CD14-positive monocyte (primary cell): ENCODE measurements around the gene SNX33. TPM values are rescaled to one million over a fixed set of nuclear protein-coding genes. Genes with fewer than 3 reads are reported as not detected.
"Not testable (repeated sequence)": the region's sequence is repeated elsewhere in the genome, so short reads cannot be mapped to it uniquely, and the experiment has no call there.

ENCODE experiments used
- DNase-seq, 3 donors: peaks; one replicate each; pipeline ENCODE4 v3.0.0-alpha.2; 2011 to 2022
- H2AFZ ChIP-seq: 2 replicates; pipeline ENCODE4 v1.6.0; 2012; ENCODE audit warnings: mild to moderate bottlenecking, low read depth, low read length, inconsistent platforms; ENCODE audit not compliant: insufficient read depth, poor library complexity, severe bottlenecking
- H3K27ac ChIP-seq, 2 donors: 1 replicate in 1 of 2; 2 replicates in 1 of 2; pipeline ENCODE4 v1.5.1; 2012 to 2013; ENCODE audit warnings: low read length in 2 of 2, control low read depth in 1 of 2, inconsistent platforms in 1 of 2, low read depth in 1 of 2, mild to moderate bottlenecking in 1 of 2
- H3K27me3 ChIP-seq, 2 donors: one replicate each; pipeline versions ENCODE4 v1.6.0 to v1.6.1; 2011 to 2013; ENCODE audit warnings: low read length in 2 of 2; ENCODE audit not compliant: control insufficient read depth in 2 of 2, insufficient read depth in 2 of 2
- H3K36me3 ChIP-seq, 2 donors: replicated peaks in 1 of 2; 1 replicate in 1 of 2; 2 replicates in 1 of 2; pipeline versions ENCODE4 v1.5.1 to v1.6.1; 2012 to 2013; ENCODE audit warnings: low read length in 2 of 2, control low read depth in 1 of 2, inconsistent platforms in 1 of 2, mild to moderate bottlenecking in 1 of 2; ENCODE audit not compliant: insufficient read depth in 2 of 2, control insufficient read depth in 1 of 2
- H3K4me1 ChIP-seq, 2 donors: 1 replicate in 1 of 2; 2 replicates in 1 of 2; pipeline versions ENCODE4 v1.5.1 to v1.6.1; 2012 to 2013; ENCODE audit warnings: low read length in 2 of 2, control low read depth in 1 of 2, inconsistent platforms in 1 of 2, mild to moderate bottlenecking in 1 of 2, moderate library complexity in 1 of 2; ENCODE audit not compliant: insufficient read depth in 2 of 2, control insufficient read depth in 1 of 2
- H3K4me2 ChIP-seq: replicated peaks from 2 replicates; pipeline ENCODE3; 2012; ENCODE audit warnings: low read length, moderate library complexity, mild to moderate bottlenecking; ENCODE audit not compliant: poor library complexity, severe bottlenecking; ENCODE audit errors: extremely low read depth
- H3K4me3 ChIP-seq, 3 experiments: fragments of 200-600 bp in 1 of 3; sonication (generic) in 1 of 3; replicated peaks in 1 of 3; 1 replicate in 2 of 3; 2 replicates in 1 of 3; pipeline ENCODE4 v1.5.1; 2011 to 2013; ENCODE audit warnings: low read length in 3 of 3, mild to moderate bottlenecking in 3 of 3, control low read depth in 2 of 3, low read depth in 2 of 3, inconsistent platforms in 1 of 3, moderate library complexity in 1 of 3
- H3K79me2 ChIP-seq: 2 replicates; pipeline ENCODE4 v1.6.0; 2012; ENCODE audit warnings: mild to moderate bottlenecking, control low read depth, inconsistent platforms, low read length, moderate library complexity; ENCODE audit not compliant: insufficient read depth
- H3K9ac ChIP-seq: 2 replicates; pipeline ENCODE4 v1.6.0; 2017; ENCODE audit warnings: low read length, mild to moderate bottlenecking; ENCODE audit not compliant: insufficient read depth, poor library complexity, severe bottlenecking
- H3K9me3 ChIP-seq, 2 donors: replicated peaks in 1 of 2; 1 replicate in 1 of 2; 2 replicates in 1 of 2; pipeline versions ENCODE4 v1.5.1 to v1.6.1; 2012 to 2013; ENCODE audit warnings: low read length in 2 of 2, control low read depth in 1 of 2; ENCODE audit not compliant: control insufficient read depth in 1 of 2, insufficient read depth in 1 of 2
- H4K20me1 ChIP-seq: 2 replicates; pipeline ENCODE4 v1.6.0; 2012; ENCODE audit warnings: mild to moderate bottlenecking, low read length, control low read depth, moderate library complexity; ENCODE audit not compliant: insufficient read depth
- H3K27ac Mint-ChIP-seq, 7 donors: one replicate each; pipeline ENCODE4 v1.8.0; 2020; ENCODE audit warnings: mild to moderate bottlenecking in 7 of 7, mixed read lengths in 7 of 7, moderate library complexity in 6 of 7, inconsistent platforms in 2 of 7
- H3K27me3 Mint-ChIP-seq, 3 donors: one replicate each; pipeline ENCODE4 v1.8.0; 2021 to 2022; ENCODE audit warnings: low read depth in 3 of 3, mild to moderate bottlenecking in 3 of 3, mixed read lengths in 3 of 3, moderate library complexity in 3 of 3, inconsistent platforms in 1 of 3
- H3K36me3 Mint-ChIP-seq, 2 donors: one replicate each; pipeline ENCODE4 v1.8.0; 2020; ENCODE audit warnings: mixed read lengths in 2 of 2, inconsistent platforms in 1 of 2, mild to moderate bottlenecking in 1 of 2
- H3K4me1 Mint-ChIP-seq: one replicate; pipeline ENCODE4 v1.8.0; 2020; ENCODE audit warnings: mild to moderate bottlenecking, mixed read lengths
- H3K4me3 Mint-ChIP-seq, 2 donors: one replicate each; pipeline ENCODE4 v1.8.0; 2020; ENCODE audit warnings: mild to moderate bottlenecking in 2 of 2, mixed read lengths in 2 of 2, moderate library complexity in 1 of 2
- H3K9me3 Mint-ChIP-seq, 7 donors: one replicate each; pipeline ENCODE4 v1.8.0; 2020 to 2022; ENCODE audit warnings: mixed read lengths in 7 of 7, mild to moderate bottlenecking in 6 of 7, moderate library complexity in 6 of 7, inconsistent platforms in 2 of 7
- WGBS: methylation state at CpG from one replicate; pipeline ENCODE4 v1.1.5; 2013; ENCODE audit warnings: missing lambda C conversion rate; ENCODE audit not compliant: insufficient coverage; 5-methylcytosine and 5-hydroxymethylcytosine counted together
- intact Hi-C, 2 donors: fragments of 100-400 bp; cut with micrococcal nuclease; formaldehyde crosslinking; loops; one replicate each; pipeline versions ENCODE4 v1.15.0 to v1.15.1; 2023
- polyA plus RNA-seq, 3 donors: library from polyadenylated mRNA; depleted of rRNA in 1 of 3; unstranded in 2 of 3; stranded (reverse) in 1 of 3; fragments of 300-500 nt in 2 of 3; fragments of >200 nt in 1 of 3; fragmentation: Illumina TruSeq in 2 of 3; gene quantifications; 1 replicate in 2 of 3; 2 replicates in 1 of 3; pipeline ENCODE4 v1.2.3, GENCODE V29; 2012 to 2021
- TF ChIP-seq, protein P1 (sequence below): fragments of 200-600 bp; IDR thresholded peaks from one replicate; pipeline ENCODE4 v1.8.0; 2022; ENCODE audit warnings: antibody characterized with exemption, mild to moderate bottlenecking

Gene SNX33
- polyA plus RNA-seq, 3 donors = 2.4 to 4.8 (median 2.4) TPM

DNA sequence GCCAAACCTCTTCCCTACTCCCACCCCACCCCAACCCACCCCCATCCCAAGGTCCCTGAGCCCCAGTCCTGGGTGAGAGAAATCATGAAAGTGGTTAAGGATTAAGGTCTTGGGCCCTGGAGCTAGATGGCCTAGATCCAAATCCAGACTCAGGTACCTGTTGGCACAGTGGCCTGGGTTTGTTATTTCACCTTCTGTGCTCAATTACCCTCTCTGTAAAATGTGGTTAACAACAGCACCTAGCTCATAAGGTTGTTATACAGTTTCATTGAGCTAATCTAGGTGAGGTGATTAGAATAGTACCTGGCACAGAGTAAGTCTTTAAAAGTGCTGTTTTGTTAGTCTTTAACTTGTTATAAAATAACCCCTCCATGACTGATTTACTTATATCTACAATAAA is 15.8 kb upstream of the SNX33 start:
- H3K36me3 ChIP-seq = no peaks in the 10 kb centered on the region
- intact Hi-C loops = no loop called here
- Mint-ChIP-seq H3K27me3 (peaks cover 0 to 2% (median 0%) of the 10 kb centered on the region in 3 donors), H3K9me3 (no peaks in the 10 kb centered on the region), H3K4me1 (peaks cover 8% of the 10 kb centered on the region), H3K36me3 (peaks cover 2% of the 10 kb centered on the region in 2 donors), H3K27ac (no peak overlapping the region), H3K4me3 (no peak overlapping the region)
- H3K9ac ChIP-seq = no peak overlapping the region
- peaks cover 7% of the 10 kb centered on the region for H3K79me2 ChIP-seq
- no peak overlapping the region for H3K4me2 ChIP-seq
- no peak overlapping the region for H2AFZ ChIP-seq
- TF ChIP-seq, protein P1, sequence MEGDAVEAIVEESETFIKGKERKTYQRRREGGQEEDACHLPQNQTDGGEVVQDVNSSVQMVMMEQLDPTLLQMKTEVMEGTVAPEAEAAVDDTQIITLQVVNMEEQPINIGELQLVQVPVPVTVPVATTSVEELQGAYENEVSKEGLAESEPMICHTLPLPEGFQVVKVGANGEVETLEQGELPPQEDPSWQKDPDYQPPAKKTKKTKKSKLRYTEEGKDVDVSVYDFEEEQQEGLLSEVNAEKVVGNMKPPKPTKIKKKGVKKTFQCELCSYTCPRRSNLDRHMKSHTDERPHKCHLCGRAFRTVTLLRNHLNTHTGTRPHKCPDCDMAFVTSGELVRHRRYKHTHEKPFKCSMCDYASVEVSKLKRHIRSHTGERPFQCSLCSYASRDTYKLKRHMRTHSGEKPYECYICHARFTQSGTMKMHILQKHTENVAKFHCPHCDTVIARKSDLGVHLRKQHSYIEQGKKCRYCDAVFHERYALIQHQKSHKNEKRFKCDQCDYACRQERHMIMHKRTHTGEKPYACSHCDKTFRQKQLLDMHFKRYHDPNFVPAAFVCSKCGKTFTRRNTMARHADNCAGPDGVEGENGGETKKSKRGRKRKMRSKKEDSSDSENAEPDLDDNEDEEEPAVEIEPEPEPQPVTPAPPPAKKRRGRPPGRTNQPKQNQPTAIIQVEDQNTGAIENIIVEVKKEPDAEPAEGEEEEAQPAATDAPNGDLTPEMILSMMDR = no peak
- no peak overlapping the region for H3K27ac ChIP-seq
- DNase-seq = no peak
- no peaks in the 10 kb centered on the region for H3K9me3 ChIP-seq
- H3K4me1 ChIP-seq = peaks cover 3 to 7% of the 10 kb centered on the region in 2 donors
- no peak overlapping the region for H3K4me3 ChIP-seq
- H4K20me1 ChIP-seq = peaks cover 2% of the 10 kb centered on the region
- H3K27me3 ChIP-seq = no peaks in the 10 kb centered on the region

GRCh38 chr15:75633922-75634321 is 13.8 kb upstream of the SNX33 start:
- H4K20me1 ChIP-seq = peaks cover 21% of the 10 kb centered on the region
- peaks cover 27% of the 10 kb centered on the region for H3K79me2 ChIP-seq
- H3K9ac ChIP-seq, H3K27ac ChIP-seq, H3K36me3 Mint-ChIP-seq, H3K27ac Mint-ChIP-seq, H3K9me3 ChIP-seq, H3K27me3 ChIP-seq, H3K4me3 Mint-ChIP-seq, H3K4me3 ChIP-seq, DNase-seq, intact Hi-C loops, H3K36me3 ChIP-seq, H3K4me2 ChIP-seq, H3K27me3 Mint-ChIP-seq, H3K9me3 Mint-ChIP-seq, H2AFZ ChIP-seq: not testable (repeated sequence)
- H3K4me1 Mint-ChIP-seq = peaks cover 18% of the 10 kb centered on the region
- peaks cover 14 to 18% of the 10 kb centered on the region in 2 donors for H3K4me1 ChIP-seq
- 96% methylated on average over 5 of the region's 7 CpGs for WGBS
